Kidney epithelial cell (primary cell): ENCODE data around the gene SLC27A4. TPM values are rescaled to one million over a fixed set of nuclear protein-coding genes. Genes with fewer than 3 reads are reported as not detected.

Source experiments
- DNase-seq: peaks from one replicate; pipeline ENCODE4 v3.0.0-alpha.2; 2010; ENCODE audit warnings: low read depth
- H3K27me3 ChIP-seq: 2 replicates; pipeline ENCODE4 v1.6.0; 2011; ENCODE audit warnings: low read length; ENCODE audit not compliant: control insufficient read depth, insufficient read depth
- H3K36me3 ChIP-seq: 2 replicates; pipeline ENCODE4 v1.5.1; 2011; ENCODE audit warnings: low read length; ENCODE audit not compliant: control insufficient read depth, insufficient read depth
- H3K4me3 ChIP-seq: 2 replicates; pipeline ENCODE4 v1.5.1; 2011; ENCODE audit warnings: low read depth, mild to moderate bottlenecking, control low read depth, low read length
- total RNA-seq: library from RNA; depleted of rRNA; stranded (reverse); fragments of >200 nt; gene quantifications from 2 replicates; pipeline ENCODE4 v1.2.3, GENCODE V29; 2015
- TF ChIP-seq, protein P1 (sequence below): IDR thresholded peaks from 2 replicates; pipeline ENCODE4 v1.5.1; 2011; ENCODE audit warnings: mild to moderate bottlenecking, moderate library complexity, low read length, control low read depth, inconsistent platforms; ENCODE audit not compliant: insufficient read depth, poor library complexity, severe bottlenecking

The SLC27A4 gene
- total RNA-seq, 1 donor from 2014 or later = 39.4 TPM

DNA sequence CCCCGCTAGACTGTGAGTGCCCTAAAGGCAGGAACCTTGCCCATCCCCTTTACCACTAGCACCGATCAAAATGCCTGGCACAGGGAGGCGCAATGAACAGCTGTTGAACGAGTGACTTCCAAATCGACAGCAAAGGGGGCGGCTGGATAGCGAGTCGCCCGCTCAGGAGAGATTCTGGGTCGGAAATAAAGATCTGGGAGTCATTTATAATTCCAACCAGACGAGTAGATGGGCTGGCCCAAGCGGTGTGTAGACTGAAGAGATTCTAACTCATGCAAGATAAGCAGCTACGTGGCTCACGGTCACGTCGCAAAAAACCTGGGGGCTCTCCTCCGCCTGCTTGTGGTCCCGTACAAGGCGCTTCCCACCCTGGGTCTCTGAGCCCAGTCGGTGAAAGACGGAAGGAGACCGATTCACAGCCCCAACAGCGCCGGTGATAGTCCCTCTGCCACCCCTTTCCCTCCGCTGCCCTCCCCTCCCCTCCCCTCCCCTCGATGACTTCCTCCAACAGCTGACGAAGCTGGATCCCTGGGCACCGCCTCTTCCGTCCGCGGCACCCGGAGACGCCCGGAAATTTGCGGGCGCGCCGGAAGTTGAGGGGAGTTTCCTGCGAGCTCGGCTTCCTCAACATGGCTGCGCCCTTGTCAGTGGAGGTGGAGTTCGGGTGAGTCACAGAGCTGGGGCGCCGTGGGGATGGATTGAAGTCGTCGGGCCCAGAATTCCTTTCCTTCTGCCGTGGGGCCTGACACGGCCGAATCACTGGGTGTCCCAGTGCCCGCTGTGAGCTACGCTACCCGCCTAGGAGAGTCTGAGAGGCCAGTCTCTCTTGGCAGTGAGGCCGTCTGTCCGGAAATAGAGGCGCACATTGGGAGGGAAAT is 30.7 kb downstream of the SLC27A4 start, which contains the start of gene URM1:
URM1 (plus strand) TSS at position 623 of the 878 bp plus-strand sequence; CDS start at position 630, 7 bp downstream.
- TF ChIP-seq, protein P1, sequence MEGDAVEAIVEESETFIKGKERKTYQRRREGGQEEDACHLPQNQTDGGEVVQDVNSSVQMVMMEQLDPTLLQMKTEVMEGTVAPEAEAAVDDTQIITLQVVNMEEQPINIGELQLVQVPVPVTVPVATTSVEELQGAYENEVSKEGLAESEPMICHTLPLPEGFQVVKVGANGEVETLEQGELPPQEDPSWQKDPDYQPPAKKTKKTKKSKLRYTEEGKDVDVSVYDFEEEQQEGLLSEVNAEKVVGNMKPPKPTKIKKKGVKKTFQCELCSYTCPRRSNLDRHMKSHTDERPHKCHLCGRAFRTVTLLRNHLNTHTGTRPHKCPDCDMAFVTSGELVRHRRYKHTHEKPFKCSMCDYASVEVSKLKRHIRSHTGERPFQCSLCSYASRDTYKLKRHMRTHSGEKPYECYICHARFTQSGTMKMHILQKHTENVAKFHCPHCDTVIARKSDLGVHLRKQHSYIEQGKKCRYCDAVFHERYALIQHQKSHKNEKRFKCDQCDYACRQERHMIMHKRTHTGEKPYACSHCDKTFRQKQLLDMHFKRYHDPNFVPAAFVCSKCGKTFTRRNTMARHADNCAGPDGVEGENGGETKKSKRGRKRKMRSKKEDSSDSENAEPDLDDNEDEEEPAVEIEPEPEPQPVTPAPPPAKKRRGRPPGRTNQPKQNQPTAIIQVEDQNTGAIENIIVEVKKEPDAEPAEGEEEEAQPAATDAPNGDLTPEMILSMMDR = no peak
- H3K4me3 ChIP-seq = peak within 1 kb of the TSS; percentile 99
- no peaks in the 10 kb centered on the region for H3K36me3 ChIP-seq
- peak; percentile 91 for DNase-seq
- H3K27me3 ChIP-seq = no peaks in the 10 kb centered on the region

DNA sequence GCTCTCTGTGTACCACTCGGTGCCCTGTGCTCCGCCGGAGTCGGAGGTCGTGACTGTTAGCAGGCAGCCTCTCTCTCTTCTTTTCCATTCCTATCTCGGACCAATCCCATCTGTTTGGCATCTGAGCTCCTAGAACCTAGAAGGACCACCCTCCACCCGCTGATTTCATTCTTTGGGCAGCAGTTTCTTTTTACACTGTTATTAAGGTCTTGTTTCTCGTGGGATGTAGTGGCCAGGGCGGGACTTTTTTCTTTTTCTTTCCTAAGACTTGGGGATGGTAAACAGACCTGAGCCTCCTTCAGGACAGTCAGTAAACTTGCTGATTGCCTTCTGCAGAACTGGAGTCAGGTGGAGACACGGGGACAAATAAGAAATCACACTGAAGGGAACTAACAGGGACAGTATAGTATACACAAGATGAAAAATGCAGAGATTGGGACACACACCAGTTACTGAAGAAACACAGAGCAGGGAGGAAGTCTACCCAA is 31.3 kb downstream of the SLC27A4 start:
- TF ChIP-seq, protein P1 = no peak
- peak overlapping the region; percentile 99 for H3K4me3 ChIP-seq
- H3K27me3 ChIP-seq = no peaks in the 10 kb centered on the region
- DNase-seq = no peak
- H3K36me3 ChIP-seq = no peaks in the 10 kb centered on the region

DNA sequence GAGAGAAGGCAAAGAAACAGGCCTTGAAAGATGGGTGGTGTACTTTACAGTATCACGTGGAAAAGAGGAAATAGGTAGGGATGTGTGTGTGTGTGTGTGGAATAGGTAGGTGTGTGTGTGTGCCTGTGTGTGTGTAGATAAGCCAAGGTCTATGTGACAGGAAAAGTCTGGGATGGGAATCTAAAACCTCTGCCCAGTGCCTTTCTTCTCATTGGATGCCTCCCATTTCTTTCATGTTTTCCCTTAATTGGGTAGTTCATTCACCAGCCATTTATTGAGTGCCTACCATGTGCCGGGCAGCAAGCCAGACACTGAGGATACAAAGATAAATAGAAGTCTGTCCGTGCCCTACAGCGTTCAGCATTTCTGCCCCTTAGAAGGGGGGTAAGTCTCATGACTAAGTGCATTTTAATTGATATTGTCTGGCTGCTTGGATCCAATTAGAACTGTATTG is 31.9 kb downstream of the SLC27A4 start:
- TF ChIP-seq, protein P1 = no peak
- Histone ChIP-seq H3K27me3 (no peaks in the 10 kb centered on the region), H3K36me3 (no peaks in the 10 kb centered on the region), H3K4me3 (peak overlapping the region; percentile 99)
- no peak for DNase-seq

DNA sequence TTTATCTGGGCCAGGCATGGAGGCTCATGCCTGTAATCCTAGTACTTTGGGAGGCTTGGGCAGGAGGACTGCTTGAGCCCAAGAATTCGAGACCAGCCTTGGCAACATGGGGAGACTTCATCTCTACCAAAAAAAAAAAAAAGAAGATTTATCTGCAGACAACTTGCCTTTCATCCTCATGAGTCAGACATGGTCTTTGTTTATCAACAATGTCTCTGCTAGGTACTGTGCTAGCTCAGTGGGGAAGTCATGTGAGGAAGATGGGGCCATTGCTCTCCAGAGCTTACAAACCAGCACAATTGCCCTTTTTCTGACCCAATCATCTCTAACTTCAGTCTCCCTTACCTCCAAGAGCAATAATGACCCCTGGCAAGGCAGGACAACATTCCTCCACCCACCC is 32.5 kb downstream of the SLC27A4 start:
- Histone ChIP-seq H3K27me3 (no peaks in the 10 kb centered on the region), H3K36me3 (no peaks in the 10 kb centered on the region), H3K4me3 (no peak overlapping the region)
- TF ChIP-seq, protein P1 = no peak
- no peak for DNase-seq

DNA sequence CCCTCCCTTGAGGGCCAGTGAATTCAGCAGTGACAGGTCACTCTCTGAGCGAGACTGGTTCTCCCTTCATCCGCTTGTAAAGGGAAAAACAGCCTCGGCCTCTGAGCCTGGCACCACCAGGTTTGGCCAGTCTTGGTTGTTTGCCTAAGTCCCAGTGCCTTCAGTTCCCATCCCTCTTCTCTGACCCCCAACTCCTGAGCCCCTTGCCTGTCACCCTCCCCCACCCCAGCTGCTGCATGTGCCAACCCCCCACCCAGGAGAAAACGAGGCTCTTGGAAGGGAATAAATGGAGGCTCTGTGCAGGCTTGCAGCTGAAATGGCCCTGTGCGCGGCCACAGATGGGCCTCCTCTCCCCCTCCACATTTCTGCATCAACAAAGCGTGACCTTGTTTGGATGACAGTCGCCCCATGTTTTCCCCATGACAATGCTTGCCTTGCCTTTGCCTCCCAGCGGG is 33.9 kb downstream of the SLC27A4 start:
- DNase-seq = no peak
- TF ChIP-seq, protein P1 = no peak
- no peak overlapping the region for H3K4me3 ChIP-seq
- H3K27me3 ChIP-seq = no peaks in the 10 kb centered on the region
- H3K36me3 ChIP-seq = no peaks in the 10 kb centered on the region
